ENCODE results near the gene TMEM82. TPM values are rescaled to one million over a fixed set of nuclear protein-coding genes. Genes with fewer than 3 reads are reported as not detected.

The TMEM82 gene
- total and polyA plus RNA-seq, 2 donors from 2014 or later, result 2.0 to 25.4 TPM

DNA sequence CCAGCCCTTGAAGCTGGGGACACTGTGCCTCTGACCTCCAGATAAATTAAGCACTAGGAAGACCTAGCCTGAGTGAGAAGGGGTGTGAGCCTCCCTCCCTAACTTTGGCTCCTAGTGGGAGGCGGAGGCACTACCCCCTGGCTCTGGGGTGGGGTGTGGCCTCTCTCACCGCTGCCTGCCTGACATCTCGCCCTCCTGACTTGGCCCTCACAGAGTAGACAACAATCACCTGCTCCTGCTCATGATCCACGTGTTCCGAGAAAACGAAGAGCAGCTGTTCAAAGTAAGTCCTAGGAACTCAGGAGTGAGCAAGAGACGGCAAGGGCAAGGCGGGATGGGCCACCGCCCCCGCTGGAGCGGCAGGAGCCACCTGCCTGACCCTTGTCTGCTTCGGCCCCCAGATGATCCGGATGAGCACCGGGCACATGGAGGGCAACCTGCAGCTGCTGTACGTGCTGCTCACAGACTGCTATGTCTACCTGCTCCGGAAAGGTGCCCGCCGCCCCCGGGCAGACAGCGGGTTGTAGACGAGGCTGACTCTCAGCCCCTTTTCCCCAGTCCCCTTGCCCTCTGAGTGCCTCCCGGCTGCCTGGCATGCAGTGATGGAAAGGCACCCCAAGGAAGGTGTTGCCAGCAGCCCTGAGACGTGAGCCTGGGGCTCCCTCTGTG is 14.3 kb upstream of the TMEM82 start:
- TF ChIP-seq, protein P1, sequence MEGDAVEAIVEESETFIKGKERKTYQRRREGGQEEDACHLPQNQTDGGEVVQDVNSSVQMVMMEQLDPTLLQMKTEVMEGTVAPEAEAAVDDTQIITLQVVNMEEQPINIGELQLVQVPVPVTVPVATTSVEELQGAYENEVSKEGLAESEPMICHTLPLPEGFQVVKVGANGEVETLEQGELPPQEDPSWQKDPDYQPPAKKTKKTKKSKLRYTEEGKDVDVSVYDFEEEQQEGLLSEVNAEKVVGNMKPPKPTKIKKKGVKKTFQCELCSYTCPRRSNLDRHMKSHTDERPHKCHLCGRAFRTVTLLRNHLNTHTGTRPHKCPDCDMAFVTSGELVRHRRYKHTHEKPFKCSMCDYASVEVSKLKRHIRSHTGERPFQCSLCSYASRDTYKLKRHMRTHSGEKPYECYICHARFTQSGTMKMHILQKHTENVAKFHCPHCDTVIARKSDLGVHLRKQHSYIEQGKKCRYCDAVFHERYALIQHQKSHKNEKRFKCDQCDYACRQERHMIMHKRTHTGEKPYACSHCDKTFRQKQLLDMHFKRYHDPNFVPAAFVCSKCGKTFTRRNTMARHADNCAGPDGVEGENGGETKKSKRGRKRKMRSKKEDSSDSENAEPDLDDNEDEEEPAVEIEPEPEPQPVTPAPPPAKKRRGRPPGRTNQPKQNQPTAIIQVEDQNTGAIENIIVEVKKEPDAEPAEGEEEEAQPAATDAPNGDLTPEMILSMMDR (IDR thresholded peaks at IDR 0.05; ENCODE audit: borderline replicate concordance, extremely low read depth, insufficient read depth), result no peak
- Histone ChIP-seq H3K4me1 (ENCODE audit: control insufficient read depth in 2 of 3, insufficient read depth in 2 of 3, low read depth in 1 of 3, low read length in 3 of 3) (no peaks in the 10 kb centered on the region), H3K27ac (ENCODE audit: low read depth in 2 of 2, low read length in 2 of 2) (no peak overlapping the region), H3K9ac (ENCODE audit: low read length in 3 of 3) (no peak overlapping the region), H3K27me3 (ENCODE audit: control insufficient read depth, insufficient read depth, low read length) (no peaks in the 10 kb centered on the region), H3K9me3 (ENCODE audit: control insufficient read depth in 2 of 3, insufficient read depth in 1 of 3, low read length in 3 of 3) (no peaks in the 10 kb centered on the region), H3K36me3 (ENCODE audit: control insufficient read depth in 2 of 3, insufficient read depth in 3 of 3, low read length in 3 of 3) (peaks cover 0 to 58% (median 22%) of the 10 kb centered on the region in 3 donors), H3K4me3 (ENCODE audit: low read length in 3 of 3) (no peak overlapping the region)
- DNase-seq (no peak), FAIRE-seq (no peak)
- intact Hi-C loops (cut with DNase I), result no loop called here

DNA sequence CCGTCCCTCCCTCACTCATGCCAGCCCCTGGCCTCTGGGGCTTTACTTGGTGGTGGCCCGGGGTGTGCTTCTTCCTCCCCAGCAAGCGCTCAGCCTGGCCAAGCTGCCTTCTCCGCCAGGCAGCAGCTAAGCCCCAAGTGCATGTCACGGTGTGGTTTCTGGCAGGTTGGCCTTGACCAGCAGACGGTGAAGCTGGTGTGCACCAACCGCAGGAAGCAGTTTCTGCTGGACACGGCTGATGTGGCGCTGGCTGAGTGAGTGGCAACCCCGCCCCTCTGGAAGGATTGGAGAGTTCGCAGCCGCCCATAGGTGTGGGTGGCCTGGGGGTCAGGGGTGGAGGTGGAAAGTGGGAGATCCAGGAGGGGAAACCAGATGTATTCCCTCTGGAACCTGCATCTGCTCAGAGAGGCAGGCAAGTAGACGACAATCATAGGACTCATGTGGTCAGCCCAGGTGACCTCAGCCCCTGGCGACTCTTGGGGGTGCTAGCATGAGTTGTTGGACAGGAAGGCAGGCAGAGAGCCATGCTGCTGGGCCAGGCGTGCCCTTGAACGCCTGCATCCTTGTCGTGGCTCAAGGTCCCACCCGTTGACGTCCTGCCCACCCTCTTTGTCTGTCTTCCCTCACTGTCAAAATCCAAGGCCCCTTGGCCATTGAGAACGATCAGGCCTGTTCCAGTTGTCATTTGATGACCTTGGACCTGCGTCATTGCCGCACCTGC is 13.2 kb upstream of the TMEM82 start:
- Histone ChIP-seq H3K27ac (ENCODE audit: low read depth in 2 of 2, low read length in 2 of 2) (no peak overlapping the region), H3K36me3 (ENCODE audit: control insufficient read depth in 2 of 3, insufficient read depth in 3 of 3, low read length in 3 of 3) (peaks cover 0 to 58% (median 22%) of the 10 kb centered on the region in 3 donors), H3K4me3 (ENCODE audit: low read length in 3 of 3) (no peak overlapping the region), H3K9ac (ENCODE audit: low read length in 3 of 3) (no peak overlapping the region), H3K27me3 (ENCODE audit: control insufficient read depth, insufficient read depth, low read length) (no peaks in the 10 kb centered on the region), H3K4me1 (ENCODE audit: control insufficient read depth in 2 of 3, insufficient read depth in 2 of 3, low read depth in 1 of 3, low read length in 3 of 3) (no peaks in the 10 kb centered on the region), H3K9me3 (ENCODE audit: control insufficient read depth in 2 of 3, insufficient read depth in 1 of 3, low read length in 3 of 3) (no peaks in the 10 kb centered on the region)
- TF ChIP-seq, protein P1 (IDR thresholded peaks at IDR 0.05; ENCODE audit: borderline replicate concordance, extremely low read depth, insufficient read depth), result no peak
- FAIRE-seq (no peak), DNase-seq (no peak)
- intact Hi-C loops (cut with DNase I), result no loop called here

DNA sequence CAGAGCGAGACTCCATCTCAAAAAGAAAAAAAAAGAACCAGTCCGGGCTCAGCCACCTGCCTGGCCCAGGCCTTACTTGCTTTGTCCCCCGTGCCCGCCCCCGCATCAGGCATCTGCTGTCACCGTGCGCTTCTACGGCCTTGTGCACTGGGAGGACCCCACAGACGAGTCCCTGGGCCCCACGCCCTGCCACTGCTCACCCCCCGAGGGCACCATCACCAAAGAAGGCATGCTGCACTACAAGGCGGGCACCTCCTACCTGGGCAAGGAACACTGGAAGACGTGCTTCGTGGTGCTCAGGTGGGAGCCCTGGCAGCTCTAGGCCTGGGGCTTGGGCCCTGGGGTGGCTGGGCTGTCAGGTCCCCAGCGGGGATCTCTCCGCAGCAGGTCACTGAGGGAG is 11.9 kb upstream of the TMEM82 start:
- TF ChIP-seq, protein P1 (IDR thresholded peaks at IDR 0.05; ENCODE audit: borderline replicate concordance, extremely low read depth, insufficient read depth), result no peak
- Histone ChIP-seq H3K4me3 (ENCODE audit: low read length in 3 of 3) (no peak overlapping the region), H3K4me1 (ENCODE audit: control insufficient read depth in 2 of 3, insufficient read depth in 2 of 3, low read depth in 1 of 3, low read length in 3 of 3) (peaks cover 0 to 8% (median 2%) of the 10 kb centered on the region in 3 donors), H3K9me3 (ENCODE audit: control insufficient read depth in 2 of 3, insufficient read depth in 1 of 3, low read length in 3 of 3) (no peaks in the 10 kb centered on the region), H3K36me3 (ENCODE audit: control insufficient read depth in 2 of 3, insufficient read depth in 3 of 3, low read length in 3 of 3) (peaks cover 0 to 58% (median 21%) of the 10 kb centered on the region in 3 donors), H3K27ac (ENCODE audit: low read depth in 2 of 2, low read length in 2 of 2) (no peak overlapping the region), H3K27me3 (ENCODE audit: control insufficient read depth, insufficient read depth, low read length) (no peaks in the 10 kb centered on the region), H3K9ac (ENCODE audit: low read length in 3 of 3) (no peak overlapping the region)
- FAIRE-seq, result no peak
- intact Hi-C loops (cut with DNase I), result no loop called here
- no peak for DNase-seq
